ENCODE data around the gene CADPS.

- TF ChIP-seq CTCF (IDR thresholded peaks at IDR 0.05) = no peak
- no peak for TF ChIP-seq NR3C1 (IDR thresholded peaks at IDR 0.05)
- TF ChIP-seq POLR2A (IDR thresholded peaks at IDR 0.05; ENCODE audit: low read length) = no peak
- no peak for TF ChIP-seq PBX3 (IDR thresholded peaks at IDR 0.05)
- no peak for TF ChIP-seq KDM1A (IDR thresholded peaks at IDR 0.05; ENCODE audit: low read depth)
- no peak for TF ChIP-seq PHF8 (IDR thresholded peaks at IDR 0.05; ENCODE audit: borderline replicate concordance, low read depth)
- no peak for TF ChIP-seq RAD21 (conservative IDR thresholded peaks at IDR 0.05 in 1 of 2, IDR thresholded peaks at IDR 0.05 in 1 of 2)
- TF ChIP-seq REST (IDR thresholded peaks at IDR 0.05) = no peak
- no peak for TF ChIP-seq HDAC2 (IDR thresholded peaks at IDR 0.05)
- no peak for TF ChIP-seq MAFK (IDR thresholded peaks at IDR 0.05; ENCODE audit: partially characterized antibody)
Observed at GRCh38 chr3:62589078-62589477, 286.1 kb downstream of the CADPS start.

Data from A549 (cell line).